NB4 (cell line): ENCODE measurements around the gene ROPN1.

Source experiments
- DNase-seq: peaks from one replicate; pipeline ENCODE4 v3.0.0; 2010; ENCODE audit warnings: low read depth
- H3K4me3 ChIP-seq: one replicate; pipeline ENCODE4 v1.5.1; 2011; ENCODE audit warnings: mild to moderate bottlenecking, low read depth, low read length, moderate library complexity
- MYC ChIP-seq: IDR thresholded peaks from 2 replicates; pipeline ENCODE4 v1.6.1; 2011; ENCODE audit warnings: low read depth, low read length
- POLR2A ChIP-seq: IDR thresholded peaks from 2 replicates; pipeline ENCODE4 v1.6.1; 2011; ENCODE audit warnings: mild to moderate bottlenecking; ENCODE audit not compliant: insufficient read length; ENCODE audit errors: extremely low read depth
- TF ChIP-seq, protein P1 (sequence below): IDR thresholded peaks from 2 replicates; pipeline ENCODE4 v1.6.1; 2011; ENCODE audit warnings: low read depth, low read length
- TF ChIP-seq, protein P2 (sequence below): IDR thresholded peaks from one replicate; pipeline ENCODE4 v1.5.1; 2012; ENCODE audit warnings: low read depth, low read length

ROPN1 gene

DNA sequence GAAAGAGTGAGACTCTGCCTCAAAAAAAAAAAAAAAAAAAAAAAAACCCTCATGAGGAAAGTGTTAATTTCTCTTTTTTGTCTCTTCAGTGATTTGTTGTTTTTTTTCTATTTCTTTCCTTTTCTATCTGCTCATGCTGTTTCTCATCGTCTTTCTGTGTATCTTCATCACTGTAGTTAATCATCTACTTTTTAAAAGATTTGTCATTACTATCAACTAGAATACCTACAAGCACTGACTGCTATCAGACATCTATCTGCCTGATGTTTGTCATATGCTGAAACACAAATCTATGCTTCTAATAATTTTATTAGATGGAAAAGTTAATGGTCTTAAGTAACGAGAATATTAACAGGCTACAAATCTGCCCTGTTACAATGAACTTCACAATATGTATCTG lies 57.7 kb downstream of the ROPN1 start:
- no peak for DNase-seq
- H3K4me3 ChIP-seq, result no peak overlapping the region
- TF ChIP-seq, protein P1, sequence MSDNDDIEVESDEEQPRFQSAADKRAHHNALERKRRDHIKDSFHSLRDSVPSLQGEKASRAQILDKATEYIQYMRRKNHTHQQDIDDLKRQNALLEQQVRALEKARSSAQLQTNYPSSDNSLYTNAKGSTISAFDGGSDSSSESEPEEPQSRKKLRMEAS, result no peak
- no peak for TF ChIP-seq MYC
- TF ChIP-seq, protein P2, sequence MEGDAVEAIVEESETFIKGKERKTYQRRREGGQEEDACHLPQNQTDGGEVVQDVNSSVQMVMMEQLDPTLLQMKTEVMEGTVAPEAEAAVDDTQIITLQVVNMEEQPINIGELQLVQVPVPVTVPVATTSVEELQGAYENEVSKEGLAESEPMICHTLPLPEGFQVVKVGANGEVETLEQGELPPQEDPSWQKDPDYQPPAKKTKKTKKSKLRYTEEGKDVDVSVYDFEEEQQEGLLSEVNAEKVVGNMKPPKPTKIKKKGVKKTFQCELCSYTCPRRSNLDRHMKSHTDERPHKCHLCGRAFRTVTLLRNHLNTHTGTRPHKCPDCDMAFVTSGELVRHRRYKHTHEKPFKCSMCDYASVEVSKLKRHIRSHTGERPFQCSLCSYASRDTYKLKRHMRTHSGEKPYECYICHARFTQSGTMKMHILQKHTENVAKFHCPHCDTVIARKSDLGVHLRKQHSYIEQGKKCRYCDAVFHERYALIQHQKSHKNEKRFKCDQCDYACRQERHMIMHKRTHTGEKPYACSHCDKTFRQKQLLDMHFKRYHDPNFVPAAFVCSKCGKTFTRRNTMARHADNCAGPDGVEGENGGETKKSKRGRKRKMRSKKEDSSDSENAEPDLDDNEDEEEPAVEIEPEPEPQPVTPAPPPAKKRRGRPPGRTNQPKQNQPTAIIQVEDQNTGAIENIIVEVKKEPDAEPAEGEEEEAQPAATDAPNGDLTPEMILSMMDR, result no peak

DNA sequence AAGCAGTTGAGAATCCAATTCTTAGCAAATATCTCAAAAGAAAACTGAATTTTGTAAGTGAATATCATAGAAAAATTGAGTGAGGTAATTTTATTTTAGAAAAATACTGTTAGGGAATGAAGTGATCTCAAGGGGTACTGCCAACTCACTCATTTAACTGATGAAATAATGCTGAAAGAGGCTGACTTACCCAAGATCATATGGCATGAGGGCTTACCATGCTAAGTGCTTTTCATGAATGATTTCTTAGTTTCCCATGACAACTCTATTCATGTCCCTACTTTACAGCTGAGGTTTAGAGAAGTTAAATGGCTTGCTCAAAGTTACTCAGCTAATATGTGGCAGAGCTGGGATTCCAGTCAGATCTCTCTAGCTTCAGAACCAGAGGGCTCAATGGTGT lies 61.5 kb downstream of the ROPN1 start:
- H3K4me3 ChIP-seq, result no peak overlapping the region
- TF ChIP-seq, protein P1, result no peak
- TF ChIP-seq POLR2A (no peak), MYC (no peak)
- TF ChIP-seq, protein P2, result no peak
- DNase-seq, result no peak

DNA sequence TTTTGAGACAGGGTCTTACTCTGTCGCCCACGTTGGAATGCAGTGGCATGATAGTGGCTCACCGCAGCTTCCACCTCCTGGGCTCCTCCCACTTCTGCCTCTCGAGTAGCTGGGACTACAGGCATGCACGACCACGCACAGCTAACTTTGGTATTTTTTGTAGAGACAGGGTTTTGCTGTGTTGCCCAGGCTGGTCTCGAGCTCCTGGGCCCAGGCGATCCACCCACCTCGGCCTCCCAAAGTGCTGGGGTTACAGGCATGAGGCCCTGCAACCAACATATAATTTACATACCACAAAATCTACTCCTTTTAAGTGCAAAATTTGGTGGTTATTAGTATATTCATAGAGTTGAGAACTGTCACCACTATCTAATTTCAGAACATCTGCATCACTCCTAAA lies 62.6 kb downstream of the ROPN1 start:
- no peak overlapping the region for H3K4me3 ChIP-seq
- TF ChIP-seq, protein P1, result no peak
- no peak for TF ChIP-seq POLR2A
- no peak for TF ChIP-seq MYC
- TF ChIP-seq, protein P2, result no peak
- DNase-seq, result no peak

DNA sequence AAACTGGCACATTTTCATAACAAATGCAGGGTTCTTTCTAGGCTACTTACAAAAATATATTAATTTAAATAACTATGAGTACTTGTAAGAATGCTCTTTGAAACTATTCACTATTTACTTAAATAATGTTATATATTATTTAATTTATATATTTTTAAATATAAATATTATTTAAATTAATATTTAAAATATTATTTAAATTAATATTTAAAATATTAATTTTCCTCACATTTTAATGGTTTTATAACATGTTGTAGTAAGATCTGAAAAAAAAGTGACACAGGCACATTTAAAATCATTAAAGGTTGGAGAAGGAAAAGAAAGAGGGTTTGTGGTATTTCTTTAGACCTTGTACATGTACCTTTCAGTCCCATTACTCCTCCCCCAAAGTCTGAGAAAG lies 65.5 kb downstream of the ROPN1 start:
- no peak for TF ChIP-seq MYC
- TF ChIP-seq, protein P2, result no peak
- TF ChIP-seq, protein P1, result no peak
- no peak overlapping the region for H3K4me3 ChIP-seq
- no peak for DNase-seq

DNA sequence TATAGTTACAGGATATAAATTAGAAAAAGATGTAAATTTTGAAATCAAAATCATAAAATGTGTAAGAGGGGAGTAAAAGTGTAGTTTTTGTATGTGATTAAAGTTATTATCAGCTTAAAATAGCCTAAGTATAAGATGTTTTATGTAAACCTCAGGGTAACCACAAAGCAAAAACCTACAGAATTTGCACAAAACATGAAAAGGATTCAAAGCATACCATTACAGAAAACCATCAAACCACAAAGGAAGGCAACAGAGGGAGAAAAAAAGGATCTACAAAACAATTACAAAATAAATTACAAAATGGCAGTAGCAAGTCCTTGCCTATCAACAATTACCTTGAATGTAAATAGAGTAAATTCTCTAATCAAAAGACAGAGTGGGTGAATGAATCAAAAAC lies 71.1 kb downstream of the ROPN1 start:
- TF ChIP-seq, protein P2, result no peak
- no peak for TF ChIP-seq MYC
- H3K4me3 ChIP-seq, result no peak overlapping the region
- no peak for DNase-seq

DNA sequence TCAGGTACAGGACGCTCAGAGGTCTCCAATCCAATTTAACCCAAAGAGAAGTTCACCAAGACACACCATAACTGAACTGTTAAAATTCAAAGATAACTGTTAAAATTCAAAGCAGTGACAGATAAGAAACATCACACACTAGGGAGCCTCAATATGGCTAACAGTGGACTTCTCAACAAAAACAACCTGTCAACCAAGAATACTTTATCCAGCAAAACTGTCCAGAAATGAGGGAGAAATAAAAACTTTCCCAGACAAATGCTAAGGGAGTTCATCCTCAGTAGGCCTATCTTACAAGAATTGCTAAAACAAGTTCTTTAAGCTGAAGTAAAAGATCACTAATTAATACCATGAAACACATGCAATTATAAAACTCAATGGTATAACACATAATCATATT lies 71.5 kb downstream of the ROPN1 start:
- no peak for DNase-seq
- TF ChIP-seq MYC, result no peak
- TF ChIP-seq, protein P1, result no peak
- TF ChIP-seq, protein P2, result no peak
- TF ChIP-seq POLR2A, result no peak
- H3K4me3 ChIP-seq, result no peak overlapping the region
